ENCODE results near the gene ORM2. TPM values are rescaled to one million over a fixed set of nuclear protein-coding genes. Genes with fewer than 3 reads are reported as not detected.
"Not testable (repeated sequence)": the region's sequence is repeated elsewhere in the genome, so short reads cannot be mapped to it uniquely, and the experiment has no call there.

The ORM2 gene
- total RNA-seq (under 1 TPM in 2 of 7 donors, not detected in 5; 0.57 to 0.93 TPM), polyA plus RNA-seq (under 1 TPM in 2 of 3 donors, not detected in 1; 0.13 to 0.18 TPM)
- long read RNA-seq, donor 1 = 0 reads
- long read RNA-seq, donor 2 = 0 reads

DNA sequence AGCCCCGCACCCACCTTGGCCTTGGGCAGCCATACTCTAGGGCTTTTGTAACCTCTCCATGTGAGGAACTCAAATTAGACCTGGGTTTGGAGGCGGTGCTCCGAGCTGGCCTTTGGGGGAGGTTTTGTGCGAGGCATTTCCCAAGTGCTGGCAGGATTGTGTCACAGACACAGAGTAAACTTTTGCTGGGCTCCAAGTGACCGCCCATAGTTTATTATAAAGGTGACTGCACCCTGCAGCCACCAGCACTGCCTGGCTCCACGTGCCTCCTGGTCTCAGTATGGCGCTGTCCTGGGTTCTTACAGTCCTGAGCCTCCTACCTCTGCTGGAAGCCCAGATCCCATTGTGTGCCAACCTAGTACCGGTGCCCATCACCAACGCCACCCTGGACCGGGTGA, at the start of gene ORM2:
TSS of gene ORM2 (plus strand) at position 245 of the 398 bp plus-strand sequence. CDS start at position 281, 36 bp downstream.
- intact Hi-C loops (cut with DNase I; ENCODE audit: low total_unique reads); H3K27ac ChIP-seq: not testable (repeated sequence)
- WGBS, 5 donors = 83 to 100% methylated on average over 1 of the region's 10 CpGs; no CpG with 5 or more reads in 3 of the 5 donors

DNA sequence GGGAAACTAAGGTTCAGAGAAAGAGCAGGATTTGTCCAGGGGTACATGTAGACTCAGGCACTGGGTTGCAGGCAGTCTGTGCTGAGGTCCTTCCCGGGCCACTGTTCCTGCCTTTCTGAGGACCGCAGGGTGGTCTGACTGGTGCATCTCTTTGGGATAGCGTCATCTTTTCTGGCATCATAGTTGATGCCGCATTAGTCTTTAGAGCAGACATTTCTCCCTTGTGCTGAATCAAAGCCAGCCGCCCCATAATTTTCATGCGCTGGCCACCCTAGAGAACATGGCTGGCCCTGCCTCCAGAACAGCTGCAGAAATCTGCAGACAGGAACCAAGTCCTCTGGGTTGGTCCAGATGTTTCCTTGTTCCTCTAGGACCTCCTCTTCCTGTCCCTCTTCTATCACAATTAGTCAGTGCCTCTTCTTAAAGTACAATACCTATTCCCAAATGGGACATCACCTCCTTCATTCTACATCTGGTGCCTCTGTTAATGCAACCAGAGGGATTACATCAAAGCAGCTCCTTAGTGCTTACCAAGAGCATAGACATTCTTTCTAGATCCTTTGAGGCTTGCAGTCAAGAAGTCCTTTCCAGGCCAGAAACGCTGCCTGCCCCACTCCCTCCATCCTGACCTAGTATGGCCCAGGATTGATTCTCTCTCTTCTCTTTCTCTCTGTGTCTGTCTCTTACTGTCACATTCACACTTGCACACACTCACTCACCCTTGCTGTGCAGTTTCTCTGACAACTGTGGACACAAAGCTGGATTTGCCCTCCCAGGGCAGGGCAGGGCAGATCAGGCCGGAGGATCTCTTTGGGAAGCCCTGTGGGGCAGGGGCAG, 48.8 kb upstream of the ORM2 start:
- Histone ChIP-seq H3K27me3 (replicated peaks in 1 of 7) (peaks cover 0 to 14% (median 0%) of the 10 kb centered on the region in 7 donors), H3K4me1 (no peaks in the 10 kb centered on the region), H3K4me3 (no peak overlapping the region), H3K36me3 (no peaks in the 10 kb centered on the region), H3K27ac (no peak overlapping the region), H3K9me3 (no peaks in the 10 kb centered on the region)
- DNase-seq = peak; percentile 31
- no peak for TF ChIP-seq POLR2AphosphoS5 (IDR thresholded peaks at IDR 0.05)
- intact Hi-C loops (cut with DNase I; ENCODE audit: low total_unique reads) = no loop called here
- WGBS, 5 donors = 75 to 83% (median 79%) methylated on average over 8 of the region's 8 CpGs

More for the DNA sequence above, at the start of gene ORM2:
- not testable (repeated sequence) for DNase-seq; H3K36me3 ChIP-seq; H3K4me3 ChIP-seq; H3K27me3 ChIP-seq (replicated peaks in 1 of 7); H3K9me3 ChIP-seq
- H3K4me1 ChIP-seq = peaks cover 0 to 11% (median 0%) of the 10 kb centered on the region in 6 donors

- H3K4me1 ChIP-seq = no peaks in the 10 kb centered on the region
- no peak overlapping the region for H3K27ac ChIP-seq
- no peak overlapping the region for H3K4me3 ChIP-seq
- H3K9me3 ChIP-seq = no peaks in the 10 kb centered on the region
- peaks cover 0 to 14% (median 0%) of the 10 kb centered on the region in 7 donors for H3K27me3 ChIP-seq (replicated peaks in 1 of 7)
- intact Hi-C loops (cut with DNase I; ENCODE audit: low total_unique reads) = no loop called here
- peak; percentile 57 for DNase-seq
- TF ChIP-seq CTCF (IDR thresholded peaks at IDR 0.05 in 8 of 11, conservative IDR thresholded peaks at IDR 0.05 in 3 of 11) = no peak
- no peak for TF ChIP-seq POLR2AphosphoS5 (IDR thresholded peaks at IDR 0.05)
- no peak for TF ChIP-seq POLR2A (IDR thresholded peaks at IDR 0.05)
- H3K36me3 ChIP-seq = no peaks in the 10 kb centered on the region
- WGBS, 5 donors = 74 to 83% (median 79%) methylated on average over 9 to 12 of the region's 12 CpGs
Observed at GRCh38 chr9:114281473-114282103, 48.1 kb upstream of the ORM2 start.

DNA sequence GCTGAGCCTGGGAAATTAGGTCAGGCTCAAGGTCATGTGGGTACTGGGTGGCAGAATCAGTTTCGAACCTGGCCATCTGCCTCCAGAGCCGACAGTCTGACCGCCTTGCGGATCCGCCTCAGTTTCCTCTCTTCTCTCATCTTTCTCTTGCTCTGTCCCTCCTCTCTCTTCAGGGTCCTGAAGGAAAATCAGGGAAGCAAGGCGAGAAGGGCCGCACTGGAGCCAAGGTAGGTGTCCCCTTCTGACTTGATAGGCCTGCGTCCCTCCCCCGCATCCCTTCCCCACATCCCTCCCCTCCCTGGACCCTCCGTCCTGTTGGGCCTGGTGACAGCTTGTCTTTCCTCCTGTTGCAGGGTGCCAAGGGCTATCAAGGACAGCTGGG, 47.6 kb upstream of the ORM2 start:
- Histone ChIP-seq H3K4me3 (no peak overlapping the region), H3K27me3 (replicated peaks in 1 of 7) (peaks cover 0 to 14% (median 0%) of the 10 kb centered on the region in 7 donors), H3K4me1 (no peaks in the 10 kb centered on the region), H3K27ac (no peak overlapping the region), H3K9me3 (no peaks in the 10 kb centered on the region), H3K36me3 (no peaks in the 10 kb centered on the region)
- intact Hi-C loops (cut with DNase I; ENCODE audit: low total_unique reads) = no loop called here
- DNase-seq = peak; percentile 47
- WGBS, 5 donors = 90 to 97% (median 92%) methylated on average over 10 of the region's 10 CpGs
- TF ChIP-seq CTCF (IDR thresholded peaks at IDR 0.05 in 8 of 11, conservative IDR thresholded peaks at IDR 0.05 in 3 of 11) (no peak), POLR2AphosphoS5 (IDR thresholded peaks at IDR 0.05) (no peak), POLR2A (IDR thresholded peaks at IDR 0.05) (no peak)

GRCh38 chr9:114282507-114282906, 47.2 kb upstream of the ORM2 start:
- no peak overlapping the region for H3K4me3 ChIP-seq
- peaks cover 0 to under 1% (median 0%) of the 10 kb centered on the region in 6 donors for H3K4me1 ChIP-seq
- H3K27ac ChIP-seq = no peak overlapping the region
- TF ChIP-seq POLR2AphosphoS5 (IDR thresholded peaks at IDR 0.05) (no peak), CTCF (IDR thresholded peaks at IDR 0.05 in 8 of 11, conservative IDR thresholded peaks at IDR 0.05 in 3 of 11) (no peak), POLR2A (IDR thresholded peaks at IDR 0.05) (no peak)
- intact Hi-C loops (cut with DNase I; ENCODE audit: low total_unique reads) = no loop called here
- no peaks in the 10 kb centered on the region for H3K36me3 ChIP-seq
- no peak for DNase-seq
- H3K27me3 ChIP-seq (replicated peaks in 1 of 7) = peaks cover 0 to 14% (median 0%) of the 10 kb centered on the region in 7 donors
- 87 to 98% (median 88%) methylated on average over 3 to 6 of the region's 6 CpGs for WGBS, 5 donors
- H3K9me3 ChIP-seq = no peaks in the 10 kb centered on the region
